Small intestine (tissue), 7 donors: Measurements from ENCODE around the gene NPTX1. TPM values are rescaled to one million over a fixed set of nuclear protein-coding genes. Genes with fewer than 3 reads are reported as not detected.

ENCODE experiments used
- DNase-seq, 2 donors: peaks; one replicate each; pipeline versions ENCODE4 v3.0.0 to v3.0.0-alpha.2; 2013
- FAIRE-seq: peaks from 2 replicates; lab custom pipeline; 2012; peaks lifted over from hg19 to GRCh38; lab: Jason Lieb, UNC
- H3K27ac ChIP-seq, 3 donors: one replicate each; pipeline ENCODE4 v1.5.1; 2013; ENCODE audit warnings: low read length in 2 of 3, mild to moderate bottlenecking in 2 of 3, control low read depth in 1 of 3, inconsistent platforms in 1 of 3, low read depth in 1 of 3, moderate library complexity in 1 of 3
- H3K27me3 ChIP-seq, 3 donors: one replicate each; pipeline ENCODE4 v1.6.1; 2013; ENCODE audit warnings: low read length in 3 of 3, inconsistent platforms in 1 of 3; ENCODE audit not compliant: control insufficient read depth in 3 of 3, insufficient read depth in 3 of 3
- H3K36me3 ChIP-seq, 3 donors: one replicate each; pipeline ENCODE4 v1.6.1; 2013; ENCODE audit warnings: low read length in 3 of 3, inconsistent platforms in 1 of 3, low read depth in 1 of 3, mild to moderate bottlenecking in 1 of 3, moderate library complexity in 1 of 3; ENCODE audit not compliant: control insufficient read depth in 3 of 3, insufficient read depth in 2 of 3
- H3K4me1 ChIP-seq, 3 donors: one replicate each; pipeline ENCODE4 v1.6.1; 2013; ENCODE audit warnings: low read length in 2 of 3, inconsistent platforms in 1 of 3, low read depth in 1 of 3, mild to moderate bottlenecking in 1 of 3, moderate library complexity in 1 of 3; ENCODE audit not compliant: control insufficient read depth in 3 of 3, insufficient read depth in 2 of 3
- H3K4me3 ChIP-seq, 3 donors: one replicate each; pipeline ENCODE4 v1.5.1; 2013; ENCODE audit warnings: low read length in 3 of 3, control low read depth in 1 of 3, inconsistent platforms in 1 of 3, low read depth in 1 of 3, mild to moderate bottlenecking in 1 of 3, moderate library complexity in 1 of 3
- H3K9me3 ChIP-seq, 2 donors: one replicate each; pipeline ENCODE4 v1.6.1; 2013; ENCODE audit warnings: low read depth in 1 of 2, low read length in 1 of 2; ENCODE audit not compliant: control insufficient read depth in 2 of 2, insufficient read depth in 1 of 2
- WGBS, 3 donors: extraction: QIAGEN DNeasy Blood & Tissue Kit; methylation state at CpG; one replicate each; pipeline ENCODE4 v1.1.7; 2013; 5-methylcytosine and 5-hydroxymethylcytosine counted together
- polyA plus RNA-seq, 4 donors: library from polyadenylated mRNA; stranded (reverse) in 3 of 4; unstranded in 1 of 4; fragments of 200-250 nt in 3 of 4; fragments of 120-200 nt in 1 of 4; gene quantifications; one replicate each; pipeline versions ENCODE4 v1.2.1 to v1.2.3, GENCODE V29; 2013
- donor health status: healthy with polysubstance abuse.
- donor health status: control.
- donor health status: control.
- donor health status: Bipolar disorder and iron deficiency.
- donor health status: healthy.

NPTX1 gene
- polyA plus RNA-seq, 4 donors: 0.15 to 0.39 TPM; not detected in 2

- WGBS, 3 donors: 82 to 89% (median 86%) methylated on average over 10 of the region's 10 CpGs
- H3K36me3 ChIP-seq: peaks cover 0 to 29% (median 0%) of the 10 kb centered on the region in 3 donors
- H3K27me3 ChIP-seq: no peaks in the 10 kb centered on the region
- FAIRE-seq (no peak), DNase-seq (no peak)
- no peak overlapping the region for H3K4me3 ChIP-seq
- H3K9me3 ChIP-seq: no peaks in the 10 kb centered on the region
- no peak overlapping the region for H3K27ac ChIP-seq
- no peaks in the 10 kb centered on the region for H3K4me1 ChIP-seq
Measured at GRCh38 chr17:80437532-80437931, 38.9 kb downstream of the NPTX1 start.

GRCh38 chr17:80433916-80434666 lies 42.3 kb downstream of the NPTX1 start:
- H3K27me3 ChIP-seq: no peaks in the 10 kb centered on the region
- H3K27ac ChIP-seq: no peak overlapping the region
- H3K4me1 ChIP-seq: no peaks in the 10 kb centered on the region
- no peaks in the 10 kb centered on the region for H3K9me3 ChIP-seq
- H3K36me3 ChIP-seq: peaks cover 0 to 39% (median 0%) of the 10 kb centered on the region in 3 donors
- FAIRE-seq (no peak), DNase-seq (no peak)
- H3K4me3 ChIP-seq: no peak overlapping the region
- 78 to 81% (median 78%) methylated on average over 12 of the region's 12 CpGs for WGBS, 3 donors

DNA sequence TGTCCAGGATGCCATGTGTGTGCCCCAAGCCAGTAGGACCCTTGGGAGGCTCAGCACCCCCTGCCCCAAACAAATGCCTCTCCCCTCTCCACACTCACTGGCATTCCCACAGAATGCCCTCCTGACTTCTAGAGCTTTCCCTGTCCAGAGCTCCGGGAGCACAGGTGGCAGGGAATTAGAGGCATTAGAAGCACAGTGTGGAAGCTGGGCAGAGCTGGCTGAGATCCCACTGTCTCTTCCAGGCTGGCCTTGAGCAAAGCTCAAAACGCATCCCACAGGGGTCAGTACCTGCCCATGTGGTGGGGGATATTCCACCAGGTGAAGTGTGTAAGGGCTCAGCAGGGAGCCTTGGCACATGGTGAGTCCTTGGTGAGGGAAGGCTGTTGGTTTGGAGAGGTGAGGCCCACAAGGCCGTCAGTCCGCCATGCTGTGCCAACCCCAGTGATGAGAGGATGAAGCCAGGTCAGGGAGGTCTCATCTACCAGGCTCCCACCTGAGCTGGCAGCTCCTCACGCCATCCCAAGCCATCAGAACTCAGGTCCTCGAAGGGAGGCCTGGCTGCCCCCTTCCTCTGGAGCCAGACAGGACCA lies 43.4 kb downstream of the NPTX1 start:
- FAIRE-seq (no peak), DNase-seq (no peak)
- Histone ChIP-seq H3K4me1 (no peaks in the 10 kb centered on the region), H3K27me3 (no peaks in the 10 kb centered on the region), H3K9me3 (no peaks in the 10 kb centered on the region), H3K36me3 (peaks cover 0 to 43% (median 0%) of the 10 kb centered on the region in 3 donors), H3K4me3 (no peak overlapping the region), H3K27ac (no peak overlapping the region)
- 81 to 88% (median 82%) methylated on average over 6 of the region's 6 CpGs for WGBS, 3 donors

GRCh38 chr17:80432350-80432955 lies 44.0 kb downstream of the NPTX1 start:
- Histone ChIP-seq H3K27ac (no peak overlapping the region), H3K27me3 (no peaks in the 10 kb centered on the region), H3K9me3 (no peaks in the 10 kb centered on the region), H3K36me3 (peaks cover 0 to 44% (median 0%) of the 10 kb centered on the region in 3 donors), H3K4me3 (no peak overlapping the region), H3K4me1 (no peaks in the 10 kb centered on the region)
- DNase-seq: no peak
- no peak for FAIRE-seq
- 75 to 85% (median 77%) methylated on average over 15 of the region's 15 CpGs for WGBS, 3 donors

GRCh38 chr17:80431246-80432195 lies 44.9 kb downstream of the NPTX1 start:
- no peaks in the 10 kb centered on the region for H3K4me1 ChIP-seq
- no peak overlapping the region for H3K27ac ChIP-seq
- WGBS, 3 donors: 87 to 91% (median 89%) methylated on average over 28 to 29 of the region's 29 CpGs
- no peak overlapping the region for H3K4me3 ChIP-seq
- peaks cover 0 to 43% (median 0%) of the 10 kb centered on the region in 3 donors for H3K36me3 ChIP-seq
- no peak for DNase-seq
- H3K27me3 ChIP-seq: no peaks in the 10 kb centered on the region
- no peak for FAIRE-seq
- H3K9me3 ChIP-seq: no peaks in the 10 kb centered on the region

GRCh38 chr17:80430446-80431245 lies 45.8 kb downstream of the NPTX1 start:
- Histone ChIP-seq H3K36me3 (peaks cover 0 to 46% (median 0%) of the 10 kb centered on the region in 3 donors), H3K27me3 (no peaks in the 10 kb centered on the region), H3K9me3 (no peaks in the 10 kb centered on the region), H3K4me3 (no peak overlapping the region), H3K4me1 (no peaks in the 10 kb centered on the region), H3K27ac (no peak overlapping the region)
- 85 to 90% (median 89%) methylated on average over 15 of the region's 15 CpGs for WGBS, 3 donors
- FAIRE-seq: no peak
- no peak for DNase-seq

DNA sequence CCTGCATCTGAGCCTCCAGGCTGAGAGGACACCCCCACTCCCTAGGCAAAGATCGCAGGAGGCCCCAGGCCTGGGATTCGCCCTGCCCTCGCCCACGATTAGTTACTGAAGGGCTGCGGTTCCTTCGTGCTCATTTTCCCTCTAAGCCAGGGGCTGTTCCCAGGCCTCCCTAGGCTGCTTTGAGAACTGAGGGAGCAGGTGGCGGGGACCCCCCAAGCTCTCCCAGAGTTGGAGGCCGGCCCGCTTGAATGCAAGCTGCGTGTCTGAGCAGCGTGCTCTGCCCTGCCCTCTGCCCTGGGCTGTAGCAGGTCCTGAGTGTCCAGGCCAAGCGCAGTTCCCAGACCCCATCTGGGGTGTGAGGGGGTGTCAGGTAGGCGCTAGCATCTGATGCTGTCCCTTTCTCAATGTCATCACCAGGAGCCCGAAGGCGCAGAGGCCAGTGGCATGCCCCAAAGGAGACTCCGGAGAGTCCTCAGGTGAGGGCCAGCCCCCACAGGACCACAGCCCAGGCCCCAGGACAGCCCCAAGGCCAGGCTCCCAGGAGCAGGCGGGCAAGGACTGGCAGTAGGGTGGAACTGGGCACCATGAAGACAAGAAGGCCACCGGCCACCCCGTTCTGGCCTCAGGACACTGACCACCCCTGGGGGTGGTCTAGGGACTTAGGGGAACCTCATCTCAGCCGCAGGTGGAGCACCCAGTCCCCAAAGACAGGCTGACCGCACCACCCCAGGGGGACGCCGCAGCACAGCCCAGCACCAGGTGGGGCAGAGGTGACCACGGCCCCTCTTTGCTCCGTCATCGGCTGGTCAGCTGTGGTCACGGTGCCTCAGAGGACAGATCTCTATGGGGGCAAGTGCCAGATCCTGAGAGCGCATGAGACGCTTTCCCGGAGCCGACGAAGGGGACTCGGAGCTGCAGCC lies 46.8 kb downstream of the NPTX1 start:
- peaks cover 0 to 49% (median 0%) of the 10 kb centered on the region in 3 donors for H3K36me3 ChIP-seq
- no peaks in the 10 kb centered on the region for H3K4me1 ChIP-seq
- 94 to 97% (median 95%) methylated on average over 31 to 33 of the region's 33 CpGs for WGBS, 3 donors
- DNase-seq (no peak), FAIRE-seq (no peak)
- H3K4me3 ChIP-seq: no peak overlapping the region
- no peaks in the 10 kb centered on the region for H3K9me3 ChIP-seq
- no peak overlapping the region for H3K27ac ChIP-seq
- H3K27me3 ChIP-seq: no peaks in the 10 kb centered on the region
